GM19099 (cell line): Measurements from ENCODE around the gene COL4A6.

Source experiments
- POLR2A ChIP-seq: IDR thresholded peaks from 3 replicates; pipeline ENCODE4 v1.6.1; 2011; ENCODE audit warnings: low read depth; ENCODE audit not compliant: insufficient read length; ENCODE audit errors: extremely low read depth

COL4A6 gene

GRCh38 chrX:108309144-108309543 is 129.1 kb downstream of the COL4A6 start:
- no peak for TF ChIP-seq POLR2A

DNA sequence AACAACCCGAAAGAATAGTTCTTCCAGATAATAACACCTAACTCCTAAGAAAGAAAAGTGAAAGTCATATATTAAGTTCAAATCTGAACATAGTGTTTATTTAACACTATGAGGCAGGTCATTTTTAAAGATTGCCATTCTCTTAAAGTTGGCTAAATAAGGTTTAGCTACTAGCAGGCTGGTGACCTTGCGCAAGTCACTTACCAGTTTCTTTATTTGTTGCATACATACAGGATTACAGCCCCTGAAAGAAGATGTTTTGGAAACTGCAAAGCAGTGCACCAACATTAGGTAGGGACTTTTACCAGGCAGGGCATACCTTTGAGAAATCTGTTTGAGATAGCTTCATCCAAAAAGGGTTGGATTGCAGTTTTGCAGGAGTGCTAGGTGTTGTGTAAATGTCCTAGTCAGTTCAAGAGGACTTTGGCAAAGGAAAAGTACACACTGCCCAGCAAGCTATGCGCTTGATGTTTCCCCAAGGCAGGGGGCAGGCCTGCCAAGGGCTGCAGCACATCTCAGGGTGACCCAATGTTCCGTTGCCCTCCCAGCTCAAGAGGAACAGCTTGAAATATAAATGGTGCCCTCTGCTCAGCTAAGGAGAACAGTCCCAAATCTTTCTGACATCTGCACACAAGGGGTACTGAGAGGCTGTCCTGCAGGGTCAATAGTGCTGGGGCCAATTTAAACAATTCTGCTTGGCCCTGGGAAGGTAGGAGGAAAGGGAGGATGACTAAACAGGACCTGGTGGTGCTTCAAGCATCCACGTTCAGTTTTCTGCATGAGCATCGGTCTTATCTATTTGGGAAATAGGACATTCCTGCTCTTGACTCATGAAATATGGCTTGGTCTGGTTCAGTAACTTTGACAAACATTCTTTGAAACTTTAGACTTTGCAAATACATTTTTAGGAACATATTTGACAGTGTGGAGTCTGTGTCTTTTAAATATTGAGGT is 130.8 kb downstream of the COL4A6 start:
- no peak for TF ChIP-seq POLR2A

DNA sequence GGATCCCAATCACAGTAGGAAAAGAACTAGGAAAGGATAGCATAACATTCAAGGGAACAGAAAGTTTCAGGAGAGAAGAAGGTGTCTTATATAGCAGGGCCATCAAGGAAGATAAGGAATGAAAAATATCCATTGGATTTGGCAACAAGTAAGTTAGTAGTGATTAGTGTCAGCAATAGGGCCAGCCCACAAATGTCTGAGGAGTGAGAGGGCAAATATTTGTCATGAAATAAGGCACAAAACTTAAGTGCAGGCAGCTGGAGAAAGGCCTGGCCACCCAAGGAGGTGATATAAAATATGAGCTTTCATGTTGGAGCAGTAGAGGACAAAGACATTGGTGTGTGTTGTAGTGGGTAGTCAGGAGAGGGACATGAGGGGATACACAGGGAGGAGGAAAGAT is 132.1 kb downstream of the COL4A6 start:
- no peak for TF ChIP-seq POLR2A

GRCh38 chrX:108304757-108305156 is 133.5 kb downstream of the COL4A6 start:
- no peak for TF ChIP-seq POLR2A

- TF ChIP-seq POLR2A = no peak
Measured at GRCh38 chrX:108304210-108304609, 134.0 kb downstream of the COL4A6 start.

- no peak for TF ChIP-seq POLR2A
Measured at GRCh38 chrX:108303682-108304081, 134.5 kb downstream of the COL4A6 start.

DNA sequence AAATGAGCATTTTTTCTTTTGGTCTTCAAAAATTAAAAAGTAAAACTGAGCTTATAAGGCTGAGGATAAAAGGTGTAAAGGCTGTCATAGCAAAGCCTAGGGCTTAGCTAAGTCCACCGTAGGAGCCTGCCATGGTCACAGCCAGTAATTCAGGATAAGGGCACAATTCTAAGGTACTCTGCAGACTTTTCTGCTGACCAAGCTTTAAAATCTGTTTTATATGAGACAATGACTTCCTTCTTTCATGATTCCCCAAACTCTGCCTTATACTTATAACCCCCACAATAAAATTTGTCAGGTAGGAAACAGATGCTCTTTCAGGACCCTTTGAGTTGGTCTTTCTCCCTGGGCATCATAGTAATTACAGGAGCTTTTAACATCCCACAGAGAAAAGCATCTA is 138.5 kb downstream of the COL4A6 start:
- no peak for TF ChIP-seq POLR2A

DNA sequence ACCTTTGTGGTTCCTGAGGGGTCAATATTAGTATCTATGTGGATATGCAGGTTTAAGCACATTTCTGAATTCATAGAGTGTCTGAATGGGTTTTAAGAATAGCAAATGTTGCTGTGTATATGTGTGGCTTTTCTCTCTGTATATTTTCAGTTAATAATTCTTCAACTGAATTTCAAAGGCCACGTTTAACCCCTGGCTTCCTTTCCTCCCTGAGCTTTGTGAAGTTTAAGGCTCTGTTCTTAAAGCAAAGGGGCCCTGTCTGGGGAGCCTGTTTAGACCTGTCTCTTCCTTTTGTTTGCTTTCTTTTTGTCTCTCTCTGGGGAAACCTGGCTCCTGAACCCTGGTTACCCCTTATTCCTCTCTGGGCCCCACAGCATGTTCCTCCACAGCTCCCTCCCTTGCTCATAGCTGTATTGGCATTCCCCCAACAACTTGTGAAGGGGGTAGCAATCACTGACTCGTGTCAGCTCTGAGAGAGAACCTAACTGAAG is 139.1 kb downstream of the COL4A6 start:
- TF ChIP-seq POLR2A = no peak

DNA sequence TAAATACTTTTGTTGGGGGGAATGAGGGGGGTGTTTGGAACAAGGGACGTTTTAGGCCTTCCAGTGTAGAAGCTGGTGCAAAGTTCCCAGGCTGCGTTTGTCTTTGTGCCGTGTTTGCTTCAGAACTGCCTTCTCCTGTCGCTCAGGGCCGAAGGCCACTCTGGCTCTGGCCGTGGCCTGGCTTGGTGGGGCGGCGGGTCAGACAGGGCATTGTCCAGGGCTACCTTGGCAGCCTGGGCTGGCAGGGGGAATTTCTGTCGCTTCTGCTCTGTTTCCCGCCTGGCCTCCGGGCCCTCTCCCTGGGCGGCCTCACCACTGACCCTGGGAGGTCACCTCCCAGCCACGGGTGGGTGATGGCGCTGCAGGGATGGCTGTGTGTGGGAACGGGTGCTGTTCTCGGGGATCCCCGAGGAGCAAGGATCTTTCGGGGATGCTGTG is 140.0 kb downstream of the COL4A6 start:
- no peak for TF ChIP-seq POLR2A

GRCh38 chrX:108297290-108297689 is 140.9 kb downstream of the COL4A6 start:
- TF ChIP-seq POLR2A = no peak

GRCh38 chrX:108292053-108292452 is 146.2 kb downstream of the COL4A6 start:
- TF ChIP-seq POLR2A = no peak

DNA sequence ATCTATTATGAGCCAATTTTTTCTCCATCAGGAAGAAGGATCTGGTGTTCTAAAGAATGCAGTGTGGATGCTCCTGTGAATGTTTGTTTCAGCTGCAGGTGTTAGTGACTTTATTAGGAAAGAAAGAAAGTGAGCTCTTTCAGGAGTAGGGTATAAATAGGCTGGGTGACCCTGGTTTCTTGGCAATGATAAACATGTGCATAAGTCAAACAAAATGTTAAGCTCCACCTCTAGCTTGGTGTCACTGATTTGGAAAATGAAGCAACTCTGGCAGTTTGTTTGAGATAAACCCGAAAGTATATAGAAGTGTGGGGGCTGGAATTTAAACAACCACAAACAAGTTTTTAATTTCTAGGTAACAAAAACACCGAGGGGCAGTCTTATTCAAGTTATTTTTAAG is 152.3 kb downstream of the COL4A6 start:
- TF ChIP-seq POLR2A = no peak

GRCh38 chrX:108285356-108285755 is 152.9 kb downstream of the COL4A6 start:
- no peak for TF ChIP-seq POLR2A

DNA sequence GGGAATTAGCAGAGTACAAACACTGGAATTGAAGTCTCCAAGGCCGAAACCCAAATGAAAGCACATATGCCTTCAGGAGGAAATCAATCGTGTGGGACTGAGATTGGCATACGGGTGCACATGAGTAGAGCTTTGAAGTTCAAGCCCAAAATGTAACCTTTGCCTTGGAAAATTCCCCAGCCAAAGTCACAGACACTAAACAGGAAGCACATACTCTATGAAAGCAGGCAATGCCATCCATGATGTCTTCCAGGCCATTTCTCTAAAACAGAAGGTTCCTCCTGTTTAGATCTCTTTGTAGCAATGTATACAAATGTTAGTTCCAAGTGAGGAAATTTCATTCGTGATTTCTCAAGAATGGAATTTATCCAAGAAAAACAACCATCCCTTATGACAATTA is 162.5 kb downstream of the COL4A6 start:
- TF ChIP-seq POLR2A = no peak

DNA sequence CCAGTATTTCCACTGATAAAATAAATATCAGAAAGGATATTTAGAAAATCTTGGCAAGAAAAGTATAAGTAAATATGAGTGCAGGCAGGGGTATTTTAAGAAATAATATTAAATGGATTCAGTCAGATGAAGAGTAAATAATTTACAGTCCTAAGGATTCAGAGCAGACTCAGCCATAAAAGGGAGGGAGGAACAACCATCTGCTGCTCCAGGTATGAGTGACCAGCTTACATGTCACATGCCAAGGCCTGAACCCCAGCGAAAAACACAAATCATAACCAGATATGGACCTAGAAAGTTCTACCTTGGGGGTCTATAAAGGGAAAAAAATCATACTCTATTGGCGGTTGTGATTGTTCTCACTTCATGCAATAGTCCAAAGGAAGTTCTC is 166.8 kb downstream of the COL4A6 start:
- no peak for TF ChIP-seq POLR2A

- no peak for TF ChIP-seq POLR2A
Measured at GRCh38 chrX:108270739-108271396, 167.4 kb downstream of the COL4A6 start.
